T-helper 2 cell treated with Interferon-gamma antibody and Interleukin-4, amounts not matched to agents 100 ng/mL and 5 ng/mL, for 36 hours (primary cell): ENCODE data around the gene TASOR. TPM values are rescaled to one million over a fixed set of nuclear protein-coding genes. Genes with fewer than 3 reads are reported as not detected.
"Not testable (repeated sequence)": the region's sequence is repeated elsewhere in the genome, so short reads cannot be mapped to it uniquely, and the experiment has no call there.

Experiments
- intact Hi-C: fragments of 100-400 bp; cut with micrococcal nuclease; formaldehyde crosslinking; loops from one replicate; pipeline ENCODE4 v1.15.1; 2023
- total RNA-seq: library from RNA; stranded (reverse); gene quantifications from 2 replicates; pipeline ENCODE4 v1.2.3, GENCODE V29; 2022

TASOR gene
- total RNA-seq = 74.3 and 78.9 TPM in 2 replicates

- intact Hi-C loops = loop anchor here (2.0 to 5.0 kb wide), 6 partner anchors 42 to 914 kb away; partner anchors contain the start of genes APPL1 and ARF4
These were observed at the start of gene TASOR for GRCh38 chr3:56683122-56683817. TASOR (minus strand) TSS chr3:56683265; CDS start chr3:56683006, 259 bp downstream.

- intact Hi-C loops = no loop called here
These were observed 49.0 kb upstream of the TASOR start for GRCh38 chr3:56732109-56732508.

GRCh38 chr3:56725175-56725574, 42.1 kb upstream of the TASOR start:
- intact Hi-C loops = loop anchor here (1.0 to 2.0 kb wide), 5 partner anchors 32 to 74 kb away; partner anchors contain the start of gene TASOR

GRCh38 chr3:56724676-56725075, 41.6 kb upstream of the TASOR start:
- intact Hi-C loops = loop anchor here (1.0 to 2.0 kb wide), 5 partner anchors 32 to 75 kb away; partner anchors contain the start of gene TASOR

- intact Hi-C loops = no loop called here
These were observed 37.8 kb upstream of the TASOR start for GRCh38 chr3:56720849-56721248.

- intact Hi-C loops = not testable (repeated sequence)
These were observed 35.7 kb upstream of the TASOR start for GRCh38 chr3:56718809-56719208.

GRCh38 chr3:56711344-56711743, 28.3 kb upstream of the TASOR start:
- intact Hi-C loops = loop anchor here (5.0 kb wide), 1 partner anchor 41 kb away; no protein-coding TSS in a partner anchor

- intact Hi-C loops = not testable (repeated sequence)
These were observed 24.3 kb upstream of the TASOR start for GRCh38 chr3:56707412-56707811.

GRCh38 chr3:56706629-56707028, 23.6 kb upstream of the TASOR start:
- intact Hi-C loops = no loop called here

GRCh38 chr3:56704706-56705105, 21.6 kb upstream of the TASOR start:
- intact Hi-C loops = loop anchor here (5.0 kb wide), 1 partner anchor 213 kb away; no protein-coding TSS in a partner anchor

GRCh38 chr3:56702490-56703315, 19.6 kb upstream of the TASOR start:
- intact Hi-C loops = loop anchor here (1.0 to 5.0 kb wide), 3 partner anchors 97 to 287 kb away; no protein-coding TSS in a partner anchor

- intact Hi-C loops = loop anchor here (5.0 kb wide), 1 partner anchor 217 kb away; no protein-coding TSS in a partner anchor
These were observed 17.1 kb upstream of the TASOR start for GRCh38 chr3:56700151-56700550.

- intact Hi-C loops = no loop called here
These were observed 12.0 kb upstream of the TASOR start for GRCh38 chr3:56694867-56695683.

- intact Hi-C loops = loop anchor here (2.0 kb wide), 1 partner anchor 31 kb away; no protein-coding TSS in a partner anchor
These were observed 10.7 kb upstream of the TASOR start for GRCh38 chr3:56693750-56694149.

- intact Hi-C loops = loop anchor here (2.0 kb wide), 1 partner anchor 32 kb away; no protein-coding TSS in a partner anchor
These were observed 9.7 kb upstream of the TASOR start for GRCh38 chr3:56692520-56693433.

- intact Hi-C loops = loop anchor here (2.0 kb wide), 1 partner anchor 33 kb away; no protein-coding TSS in a partner anchor
These were observed 8.9 kb upstream of the TASOR start for GRCh38 chr3:56692001-56692365.

- intact Hi-C loops = no loop called here
These were observed 8.3 kb upstream of the TASOR start for GRCh38 chr3:56691165-56692000.

GRCh38 chr3:56689303-56689702, 6.2 kb upstream of the TASOR start:
- intact Hi-C loops = no loop called here

GRCh38 chr3:56688191-56688590, 5.1 kb upstream of the TASOR start:
- intact Hi-C loops = no loop called here
